HG03378 (cell line): ENCODE data around the gene IGFN1.

Experiments used
- ATAC-seq: cut with Tn5 transposase; IDR thresholded peaks from one replicate; pipeline ENCODE4 v1.9.1; 2021; ENCODE audit warnings: mild to moderate bottlenecking, moderate library complexity; ENCODE audit not compliant: unreplicated experiment

Gene IGFN1

DNA sequence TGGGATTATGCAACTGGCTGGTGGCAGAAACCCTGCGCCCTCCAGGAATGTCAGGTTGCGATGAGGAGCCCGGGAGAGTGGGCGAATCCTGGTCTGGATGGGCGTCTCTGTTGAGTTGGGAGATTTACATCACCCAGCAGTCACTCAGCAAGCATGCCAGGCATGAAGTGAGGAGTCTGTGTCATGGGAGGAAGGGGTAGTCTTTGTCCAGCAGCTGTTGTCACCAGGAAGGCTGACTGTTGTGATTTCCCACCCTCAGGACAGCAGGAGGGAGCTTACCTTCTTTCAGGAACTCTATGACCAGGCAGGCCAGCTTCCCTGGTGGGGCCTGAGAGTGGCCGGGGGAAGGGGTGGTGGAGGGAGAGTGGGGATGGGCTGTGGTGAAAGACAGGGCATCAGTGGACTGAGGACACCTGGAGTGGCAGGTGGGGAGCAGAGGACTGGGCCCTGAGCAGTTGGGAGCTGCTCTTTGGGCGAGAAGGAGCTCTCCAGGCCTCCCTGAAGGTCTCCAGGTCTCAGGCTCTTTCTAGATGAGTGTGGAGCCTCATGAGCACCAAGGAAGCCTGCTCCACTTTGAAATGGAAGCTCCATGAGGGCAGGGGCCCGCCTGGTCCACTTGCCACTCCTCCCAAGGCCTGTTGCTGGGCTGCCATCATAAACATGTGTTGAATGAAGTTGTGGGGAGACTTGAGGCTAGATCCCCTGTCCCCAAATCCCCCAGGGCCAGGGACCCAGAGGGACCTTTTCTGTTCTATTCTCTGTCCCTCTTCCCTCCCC, 71.3 kb downstream of the IGFN1 start:
- no peak for ATAC-seq

DNA sequence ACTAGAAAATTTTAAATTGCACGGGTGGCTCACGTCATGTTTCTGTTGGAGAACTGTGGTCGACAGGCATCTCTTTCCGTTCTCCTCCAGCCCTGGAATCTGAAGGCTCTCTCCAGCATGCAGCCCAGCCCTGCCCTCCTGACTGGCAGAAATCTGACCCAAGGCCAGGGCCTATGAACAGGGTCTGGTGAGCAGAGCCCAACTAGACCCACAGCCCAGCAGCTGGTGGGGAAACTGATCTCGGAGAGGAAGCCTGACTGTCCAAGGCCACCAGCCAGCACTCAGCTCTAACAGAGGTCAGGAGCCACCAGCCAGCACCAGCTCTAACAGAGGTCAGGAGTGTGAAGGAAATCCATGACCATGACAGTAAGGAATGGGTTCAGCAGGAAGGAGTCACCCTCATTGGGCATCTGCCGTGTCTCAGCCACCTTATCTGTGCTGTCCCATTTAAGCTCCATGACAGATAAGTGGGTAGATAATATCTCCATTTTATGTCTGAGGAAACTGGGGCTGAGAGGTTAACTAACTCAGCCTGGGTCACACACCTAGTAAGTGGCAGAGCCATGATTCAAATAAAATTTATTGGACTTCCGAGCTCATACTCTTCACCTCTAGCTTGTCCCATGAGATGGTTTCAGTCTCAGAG, 72.5 kb downstream of the IGFN1 start:
- no peak for ATAC-seq

DNA sequence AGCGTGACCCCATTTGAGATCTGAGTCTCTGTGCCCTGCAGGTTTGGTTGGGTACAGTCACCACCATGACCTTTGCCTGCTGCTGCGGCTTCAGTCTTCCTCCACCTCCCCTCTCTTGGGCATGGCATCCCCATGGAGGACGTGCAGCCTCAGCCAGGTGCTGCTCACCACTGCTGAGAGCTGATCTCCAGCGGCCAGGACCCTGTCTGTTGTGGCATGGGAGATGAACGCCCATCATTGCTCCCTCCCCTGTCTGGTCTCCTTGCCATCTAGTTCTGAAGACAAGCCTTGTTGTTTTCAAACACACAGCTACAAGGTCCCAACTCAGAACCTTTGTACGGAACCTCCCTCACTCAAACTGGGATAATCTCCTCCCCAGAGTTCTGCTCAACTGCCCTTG, 73.4 kb downstream of the IGFN1 start:
- ATAC-seq, result no peak

DNA sequence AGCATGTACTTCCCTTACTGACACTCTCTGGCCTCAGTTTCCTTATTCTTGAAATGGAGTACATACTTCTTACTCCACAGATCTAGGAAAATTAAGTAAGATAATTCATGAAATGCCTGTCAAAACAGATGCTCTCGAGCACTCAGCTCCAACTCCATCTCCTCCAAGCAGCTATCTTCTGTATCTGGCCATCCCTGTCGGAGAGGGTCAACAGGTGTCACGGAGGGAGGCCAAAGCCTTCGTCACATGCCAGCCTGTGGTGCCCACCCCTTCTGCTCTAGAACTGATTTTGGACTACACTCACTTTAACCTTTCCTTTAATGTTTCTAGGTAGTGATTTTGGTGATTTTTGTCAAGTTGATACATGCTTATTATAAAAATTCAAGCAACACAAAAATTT, 73.9 kb downstream of the IGFN1 start:
- ATAC-seq, result no peak

DNA sequence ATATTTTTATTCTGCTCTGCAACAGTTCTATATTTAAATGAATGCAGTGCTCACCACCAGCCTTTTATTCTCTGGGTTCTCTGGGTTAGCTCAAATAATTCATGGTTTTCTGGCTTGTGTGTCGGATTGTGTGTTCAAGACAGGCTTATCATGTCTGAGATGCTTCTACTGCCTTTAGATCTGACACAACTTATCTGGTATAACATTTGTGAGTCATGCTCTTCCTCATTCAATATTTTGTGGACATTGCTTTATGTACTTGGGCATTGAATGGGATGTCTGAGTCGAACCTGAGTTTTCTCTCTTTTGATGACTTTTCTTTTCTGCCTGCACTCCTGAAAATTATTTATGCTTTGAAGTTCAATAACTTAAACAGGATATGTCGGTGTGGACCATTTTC, 75.1 kb downstream of the IGFN1 start:
- ATAC-seq, result no peak

DNA sequence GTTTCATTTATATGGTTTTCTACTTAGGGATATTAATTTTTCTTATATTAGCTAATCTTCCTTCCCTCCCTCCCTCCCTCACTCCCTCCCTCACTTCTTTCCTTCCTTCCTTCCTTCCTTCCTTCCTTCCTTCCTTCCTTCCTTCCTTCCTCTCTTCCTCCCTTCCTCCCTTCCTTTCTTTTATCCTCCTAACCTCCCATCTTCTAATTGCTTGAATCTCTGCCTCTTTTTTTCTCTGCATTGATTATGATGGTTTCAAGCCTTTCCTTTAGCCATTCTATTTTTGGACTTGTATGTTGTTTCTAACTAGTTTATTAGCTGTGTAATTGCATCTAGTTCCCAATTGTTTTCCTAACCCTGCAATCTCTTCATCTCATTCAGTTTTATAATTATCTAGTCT, 75.7 kb downstream of the IGFN1 start:
- no peak for ATAC-seq

DNA sequence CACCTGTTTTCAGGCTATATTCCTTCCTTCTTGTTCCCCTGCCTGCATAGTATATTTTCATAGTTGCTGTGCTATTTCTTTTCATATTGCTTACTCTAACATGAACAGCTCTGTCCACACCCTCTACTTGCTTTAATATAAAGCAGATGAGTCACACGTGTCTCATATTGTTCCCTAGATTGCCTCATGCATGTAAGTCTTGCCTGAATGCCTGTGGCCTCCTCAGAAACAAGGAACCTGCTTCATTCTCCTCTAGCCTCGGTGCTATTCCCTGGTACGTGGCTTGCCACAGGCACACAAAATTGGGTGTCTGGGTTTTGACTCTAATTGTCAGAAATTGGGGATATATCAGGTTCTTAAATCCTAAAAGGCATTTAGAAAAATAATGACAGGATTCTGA, 76.2 kb downstream of the IGFN1 start:
- ATAC-seq, result no peak

DNA sequence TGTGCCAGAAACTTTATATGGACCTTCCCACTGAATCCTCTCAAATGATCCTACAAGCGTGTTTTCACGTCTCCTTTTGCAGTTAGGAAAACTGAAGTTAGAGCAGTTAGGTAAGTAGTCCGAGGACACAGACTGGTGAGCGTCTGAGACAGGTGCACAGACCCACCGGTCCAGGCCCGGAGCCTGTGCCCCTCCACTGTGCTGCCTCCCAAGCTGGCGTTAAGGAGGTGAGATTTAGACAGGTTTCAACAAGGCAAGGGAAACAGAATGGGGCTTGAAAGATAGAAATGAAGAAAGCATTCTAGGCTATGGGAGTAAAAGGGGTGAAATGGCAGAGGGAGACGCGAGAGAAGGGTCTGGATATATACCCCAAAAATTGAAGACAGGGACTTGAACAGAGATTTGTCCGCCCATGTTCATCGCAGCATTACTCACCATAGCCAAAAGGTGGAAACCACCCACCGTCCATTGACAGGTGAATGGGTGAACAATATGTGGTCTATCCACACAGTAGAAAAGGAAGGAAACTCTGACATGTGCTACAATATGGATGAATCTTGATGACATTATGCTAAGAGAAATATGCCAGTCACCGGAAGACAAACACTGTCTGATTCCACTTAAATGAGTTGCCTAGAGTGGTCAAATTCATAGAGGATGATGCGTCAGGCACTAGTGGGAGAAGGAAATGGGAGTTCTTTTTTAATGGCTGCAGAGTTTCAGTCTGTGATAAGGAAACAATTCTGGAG, 77.0 kb downstream of the IGFN1 start:
- no peak for ATAC-seq

DNA sequence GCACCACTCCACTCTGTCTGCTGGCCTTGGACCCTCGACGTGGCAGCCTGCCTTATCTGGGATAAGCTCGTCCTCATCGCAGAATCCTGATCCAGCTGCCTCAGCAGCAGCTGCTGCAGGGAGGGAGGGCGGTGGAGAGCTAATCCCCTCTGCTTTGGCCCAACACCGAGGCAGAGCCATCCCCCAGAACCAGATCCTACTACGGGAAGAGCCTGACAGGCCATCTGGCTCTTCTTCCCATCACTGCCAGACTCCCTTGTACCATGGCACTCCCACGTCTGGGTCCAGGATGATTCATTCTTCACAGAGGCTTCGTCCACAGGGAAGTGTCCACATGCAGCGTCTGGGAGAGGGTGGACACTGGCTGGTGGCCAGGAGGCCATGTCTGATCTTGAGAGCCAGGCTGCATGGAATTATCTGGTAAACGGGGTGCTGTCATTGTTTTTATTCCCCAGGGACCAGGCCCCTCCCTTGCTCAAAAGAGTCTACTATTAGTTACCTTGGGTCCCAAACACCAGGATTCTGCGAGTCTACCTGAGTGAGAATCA, 78.1 kb downstream of the IGFN1 start:
- ATAC-seq, result no peak

DNA sequence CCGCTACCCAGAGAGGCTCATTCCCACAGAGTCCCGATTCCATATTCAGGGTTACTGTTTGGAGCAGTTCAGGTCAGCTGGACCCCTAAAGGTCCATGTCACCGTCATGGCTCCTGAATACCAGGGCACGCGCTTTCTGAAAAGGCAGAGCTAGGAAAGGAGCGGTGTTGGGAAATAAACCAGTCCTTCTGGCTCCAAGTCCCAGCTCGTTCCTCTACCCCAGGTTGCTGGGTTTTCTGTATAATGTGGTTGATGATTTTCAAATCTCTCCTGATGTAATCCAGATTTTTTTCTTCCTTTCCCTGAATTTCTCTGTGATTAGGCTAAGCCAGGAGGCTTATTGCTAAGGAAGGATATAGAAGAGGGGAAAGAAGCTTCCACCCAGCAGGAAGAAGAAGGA, 78.7 kb downstream of the IGFN1 start:
- ATAC-seq, result no peak

DNA sequence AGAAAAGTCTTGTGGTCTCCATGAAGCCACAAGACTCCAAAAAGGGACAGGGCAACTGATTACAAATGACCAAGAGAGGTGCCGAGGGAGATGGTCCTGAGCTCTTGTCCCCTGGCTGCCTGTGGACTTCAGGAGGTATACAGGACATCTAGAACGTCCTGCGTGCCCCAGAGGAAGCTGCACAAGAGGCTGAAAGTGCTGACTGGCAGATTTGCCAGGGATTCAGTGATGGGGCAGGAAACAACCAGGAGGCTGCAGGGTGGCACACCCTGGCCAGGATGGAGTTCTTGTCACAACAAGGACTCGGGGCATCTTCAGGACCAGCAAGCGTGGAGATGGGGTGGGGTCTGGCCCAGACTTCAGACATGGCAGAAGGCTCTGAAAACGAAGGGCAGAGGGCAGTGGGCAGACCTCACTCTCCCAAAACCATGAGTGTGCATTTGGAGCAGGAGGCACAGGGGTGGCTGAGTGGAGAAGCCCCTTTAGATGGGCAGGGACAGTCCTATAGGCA, 79.3 kb downstream of the IGFN1 start:
- no peak for ATAC-seq

DNA sequence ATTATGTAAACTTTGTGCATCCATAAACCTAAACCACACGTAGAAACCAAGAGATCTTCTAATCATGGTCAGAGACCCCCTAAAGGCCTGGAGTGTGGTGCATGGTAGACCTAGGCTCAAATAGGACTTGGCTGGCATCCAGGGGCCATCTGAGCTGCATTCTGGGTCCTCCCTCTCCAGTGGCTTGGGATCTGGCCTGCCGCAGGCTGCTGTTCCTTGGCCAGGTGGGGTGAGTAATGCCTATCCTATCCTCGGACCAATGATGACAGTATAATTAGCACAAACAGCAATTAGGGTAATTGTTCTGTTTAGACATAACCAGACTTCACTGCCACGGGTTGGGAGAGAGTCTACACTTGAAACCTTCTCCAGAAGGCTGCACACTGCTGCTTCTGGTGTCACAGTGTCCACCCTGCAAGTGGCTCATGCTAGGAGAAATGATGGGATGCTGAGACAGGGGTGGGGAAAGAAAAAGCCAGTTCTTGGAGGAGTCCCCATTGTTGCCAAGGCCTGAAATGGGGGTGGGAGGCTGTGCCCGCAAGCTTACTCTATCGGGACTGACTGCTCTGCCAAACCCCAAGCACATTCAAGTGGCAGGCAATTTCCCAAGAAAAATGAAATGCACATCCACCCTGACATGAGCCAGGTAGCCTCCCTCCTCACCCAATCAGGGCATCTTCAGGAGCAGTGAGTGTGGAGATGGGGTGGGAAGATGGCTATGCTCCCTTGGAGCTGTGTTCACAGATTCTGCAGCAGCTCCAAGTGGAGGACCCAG, 80.2 kb downstream of the IGFN1 start:
- ATAC-seq, result no peak

DNA sequence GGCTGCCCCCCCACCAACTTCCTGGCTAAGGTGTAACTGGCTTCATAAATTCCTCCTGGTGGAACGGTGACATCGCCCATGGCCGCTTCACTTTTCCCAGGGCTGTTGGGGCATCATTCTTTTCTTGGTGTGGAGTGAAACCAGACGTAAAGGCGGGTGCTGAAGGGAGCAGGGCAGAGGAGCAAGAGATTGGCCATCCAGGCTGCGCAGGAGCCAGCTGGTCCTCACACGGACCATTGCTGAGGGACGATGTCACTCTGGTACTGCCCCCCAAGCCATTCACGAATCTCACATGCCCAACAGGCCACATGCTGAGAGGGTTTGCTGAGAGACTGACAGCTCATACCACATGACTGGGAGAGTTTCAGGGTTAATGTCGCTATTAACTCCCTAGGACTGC, 82.2 kb downstream of the IGFN1 start:
- ATAC-seq, result no peak

DNA sequence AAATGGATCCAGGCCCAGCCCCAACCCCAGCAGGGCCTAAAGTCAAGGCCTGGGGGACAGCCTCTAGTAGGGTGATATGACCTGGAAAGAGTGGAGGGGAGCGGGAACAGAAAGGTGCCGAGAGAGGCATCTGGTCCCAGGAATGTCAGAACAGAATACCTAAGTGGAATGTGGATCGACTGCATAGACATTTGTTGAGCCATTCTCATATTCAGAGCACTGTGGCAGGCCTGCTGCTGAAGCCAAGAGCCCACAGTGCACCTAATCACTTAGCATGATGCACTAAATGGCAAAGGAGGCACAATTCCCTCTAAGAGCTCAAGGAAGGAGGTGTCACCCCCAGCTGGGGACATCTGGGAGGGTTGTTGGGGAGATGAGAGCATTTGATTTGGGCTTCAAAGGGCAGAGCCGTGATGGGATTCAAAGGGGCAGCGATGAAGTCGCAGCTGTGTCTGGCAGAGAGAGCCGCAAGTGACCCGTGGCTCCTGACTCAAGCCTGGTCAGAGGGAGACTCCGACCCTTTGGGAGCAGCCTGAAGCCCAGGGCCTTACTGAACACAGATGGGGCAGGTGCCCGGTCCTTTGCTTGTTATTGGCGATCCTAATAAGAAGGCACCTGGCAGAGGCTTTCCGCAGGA, 84.1 kb downstream of the IGFN1 start:
- no peak for ATAC-seq

DNA sequence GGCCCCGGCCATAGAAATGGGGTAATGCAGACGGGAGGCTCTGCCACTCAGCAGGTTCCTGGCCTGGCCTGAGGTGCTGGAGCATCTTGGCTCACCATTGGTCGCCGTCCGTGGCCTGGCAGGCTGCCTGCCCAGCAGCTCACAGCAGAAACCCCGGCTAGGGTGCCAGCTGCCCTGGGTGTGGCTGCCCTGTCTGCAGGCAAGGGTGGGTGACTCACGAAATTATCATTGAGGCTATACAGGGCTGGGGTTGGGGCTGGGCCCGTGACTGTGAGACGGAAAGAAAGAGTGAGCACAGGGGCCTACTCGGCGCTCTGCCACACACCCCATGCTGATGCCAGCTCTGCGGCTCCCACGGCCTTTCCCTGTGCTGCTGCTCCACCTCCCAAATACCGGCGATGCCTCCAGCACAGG, 84.6 kb downstream of the IGFN1 start:
- no peak for ATAC-seq

DNA sequence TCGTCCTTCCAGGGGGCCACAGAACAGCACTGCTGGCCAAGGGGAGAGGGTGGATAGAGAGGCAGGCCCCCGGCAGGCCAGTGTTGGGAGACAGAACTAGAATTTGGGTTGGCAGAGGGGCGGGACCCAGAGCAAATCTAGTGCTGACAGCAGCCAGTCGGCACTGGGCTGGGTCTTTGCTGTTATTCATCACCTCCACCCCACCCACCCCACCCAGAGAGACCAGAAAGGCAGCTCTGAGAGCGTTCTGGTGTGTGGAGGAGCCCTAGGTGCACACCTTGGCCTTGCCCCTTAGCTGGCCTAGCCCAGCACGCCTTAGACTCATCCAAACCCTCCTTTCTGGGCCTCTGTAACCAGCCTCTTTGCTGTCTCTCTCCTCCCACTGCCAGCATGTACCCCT, 86.3 kb downstream of the IGFN1 start:
- no peak for ATAC-seq

DNA sequence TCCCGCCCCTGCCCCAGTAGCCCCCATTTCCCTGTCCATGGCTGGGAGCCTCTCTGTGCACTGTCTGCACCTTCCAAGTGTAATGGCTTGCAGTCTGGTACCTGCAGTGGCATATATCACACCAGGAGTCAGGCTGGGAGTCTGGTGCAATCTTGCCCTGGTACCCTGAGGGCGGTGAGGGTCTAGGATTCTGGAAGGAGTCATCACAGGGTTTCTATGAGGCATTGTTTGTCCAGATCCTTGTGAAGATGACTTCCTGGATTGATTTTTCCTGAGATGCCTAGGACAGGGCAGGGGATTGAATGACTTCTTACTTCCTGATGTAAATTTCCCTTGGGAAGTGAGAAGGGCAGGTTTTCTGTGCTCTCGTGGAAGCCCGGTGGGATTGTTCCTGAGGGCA, 86.8 kb downstream of the IGFN1 start:
- no peak for ATAC-seq
